NCI-H187 treated with DMSO at 0.1 percent for 48 hours (cell line): ENCODE measurements around the gene ZHX3.

ENCODE experiments used
- DNase-seq: peaks from one replicate; lab custom pipeline; 2025; lab: John Stamatoyannopoulos, UW

Gene ZHX3

GRCh38 chr20:41170386-41171105 lies 147.0 kb downstream of the ZHX3 start:
- no peak for DNase-seq

DNA sequence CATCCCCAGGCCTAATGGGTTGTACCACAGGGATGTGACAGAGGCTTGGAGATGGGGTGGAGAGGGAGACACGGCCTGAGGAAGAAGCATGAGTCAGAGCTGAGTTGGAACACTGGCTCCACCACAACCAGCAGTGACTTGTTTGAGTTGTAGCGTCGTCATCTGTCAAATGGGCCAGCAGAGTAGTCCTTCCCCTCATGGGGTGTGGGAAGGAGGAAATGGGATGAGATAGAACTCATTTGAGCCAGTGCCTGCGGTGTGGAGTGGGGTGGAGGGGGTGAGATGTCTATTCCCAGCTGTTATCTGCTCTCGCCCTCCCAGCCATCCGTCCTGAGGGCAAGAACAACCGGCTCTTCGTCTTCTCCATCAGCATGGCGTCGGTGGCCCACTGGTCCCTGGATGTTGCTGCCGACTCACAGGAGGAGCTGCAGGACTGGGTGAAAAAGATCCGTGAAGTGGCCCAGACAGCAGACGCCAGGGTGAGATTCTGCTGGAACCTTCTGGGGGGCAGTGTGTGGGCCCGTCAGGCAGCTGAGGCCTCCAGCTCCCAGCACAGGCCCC lies 147.7 kb downstream of the ZHX3 start:
- DNase-seq, result no peak

DNA sequence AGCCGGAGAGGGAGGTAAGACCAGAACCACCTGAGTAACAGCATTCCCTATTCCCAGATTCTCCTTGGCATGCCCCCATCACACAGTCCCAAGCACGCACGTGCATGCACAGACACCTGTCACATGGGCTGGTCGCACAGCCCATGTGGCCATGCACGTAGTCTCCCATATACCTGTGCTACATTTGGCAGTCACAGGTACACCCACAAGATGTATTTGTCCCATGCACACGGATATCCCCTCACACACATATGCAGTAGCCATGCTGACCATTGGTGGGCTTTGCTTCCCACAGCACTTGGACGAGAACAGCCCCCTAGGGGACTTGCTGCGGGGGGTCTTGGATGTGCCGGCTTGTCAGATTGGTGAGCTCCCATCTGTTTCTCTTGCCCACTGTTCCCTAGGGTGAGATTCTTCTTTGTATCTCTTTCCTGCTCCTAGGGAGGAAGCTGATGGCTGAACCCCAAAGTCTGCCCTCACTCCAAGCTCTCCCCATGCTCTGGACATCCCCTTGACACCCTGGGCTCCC lies 148.3 kb downstream of the ZHX3 start:
- DNase-seq, result no peak

- DNase-seq, result no peak
These were observed 149.0 kb downstream of the ZHX3 start for GRCh38 chr20:41168281-41169161.

DNA sequence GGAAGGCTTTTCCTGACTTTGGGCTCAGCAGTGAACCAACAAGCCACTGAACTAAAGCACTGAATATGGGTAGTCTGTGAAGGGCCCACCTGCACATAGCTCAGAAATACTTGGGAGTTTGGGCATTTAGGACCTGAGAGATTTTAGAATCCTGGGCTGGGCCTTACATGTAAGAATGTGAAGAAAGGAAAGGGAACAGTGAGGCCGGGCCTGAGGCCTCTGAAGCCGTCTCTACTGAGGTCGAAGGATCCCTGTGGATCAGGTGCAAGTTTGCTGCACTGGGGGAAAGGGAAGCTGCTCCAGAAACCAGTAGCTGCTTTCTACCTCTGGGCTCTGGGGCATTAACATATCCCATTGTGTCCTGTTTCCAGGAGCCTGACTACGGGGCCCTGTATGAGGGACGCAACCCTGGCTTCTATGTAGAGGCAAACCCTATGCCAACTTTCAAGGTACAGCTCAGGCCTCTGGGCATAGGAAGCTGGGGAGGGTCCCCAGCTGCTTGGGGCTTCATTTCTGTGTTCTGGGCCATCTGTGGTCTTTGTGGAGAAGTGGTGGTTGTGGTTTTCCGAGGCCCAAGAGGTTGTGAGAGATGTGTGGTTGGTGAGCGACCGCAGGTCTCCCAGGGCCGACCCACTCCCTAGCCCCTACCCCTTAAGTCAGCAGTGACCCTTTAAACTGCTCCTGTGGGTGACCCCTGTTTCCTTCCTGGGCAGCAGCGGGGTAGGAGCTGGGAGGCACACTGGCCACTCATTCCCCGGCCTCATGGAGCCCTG lies 149.9 kb downstream of the ZHX3 start:
- no peak for DNase-seq

GRCh38 chr20:41167118-41167470 lies 150.4 kb downstream of the ZHX3 start:
- DNase-seq, result no peak

DNA sequence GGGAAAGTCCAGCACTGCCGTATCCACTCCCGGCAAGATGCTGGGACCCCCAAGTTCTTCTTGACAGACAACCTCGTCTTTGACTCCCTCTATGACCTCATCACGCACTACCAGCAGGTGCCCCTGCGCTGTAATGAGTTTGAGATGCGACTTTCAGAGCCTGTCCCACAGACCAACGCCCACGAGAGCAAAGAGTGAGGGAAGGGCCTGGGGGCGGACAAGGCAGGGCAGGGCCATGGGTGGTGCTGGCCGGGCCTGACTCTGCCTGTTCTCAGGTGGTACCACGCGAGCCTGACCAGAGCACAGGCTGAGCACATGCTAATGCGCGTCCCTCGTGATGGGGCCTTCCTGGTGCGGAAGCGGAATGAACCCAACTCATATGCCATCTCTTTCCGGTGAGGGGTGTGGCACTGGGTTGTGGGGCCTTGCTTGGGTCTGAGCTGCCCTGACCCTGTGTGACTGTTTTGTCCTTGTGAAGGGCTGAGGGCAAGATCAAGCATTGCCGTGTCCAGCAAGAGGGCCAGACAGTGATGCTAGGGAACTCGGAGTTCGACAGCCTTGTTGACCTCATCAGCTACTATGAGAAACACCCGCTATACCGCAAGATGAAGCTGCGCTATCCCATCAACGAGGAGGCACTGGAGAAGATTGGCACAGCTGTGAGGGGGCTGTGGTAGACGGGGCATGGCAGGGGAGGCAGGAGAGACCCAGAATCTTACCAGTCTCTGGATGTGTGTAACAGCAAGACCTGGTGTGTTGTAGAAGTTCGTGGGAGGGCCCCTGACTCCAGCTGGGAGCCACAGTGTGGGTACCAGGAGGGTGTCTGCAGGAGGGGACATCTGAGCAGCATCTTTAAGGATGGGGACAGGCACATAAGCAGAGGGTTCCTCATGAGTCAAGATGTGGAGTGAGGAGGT lies 151.1 kb downstream of the ZHX3 start:
- no peak for DNase-seq

DNA sequence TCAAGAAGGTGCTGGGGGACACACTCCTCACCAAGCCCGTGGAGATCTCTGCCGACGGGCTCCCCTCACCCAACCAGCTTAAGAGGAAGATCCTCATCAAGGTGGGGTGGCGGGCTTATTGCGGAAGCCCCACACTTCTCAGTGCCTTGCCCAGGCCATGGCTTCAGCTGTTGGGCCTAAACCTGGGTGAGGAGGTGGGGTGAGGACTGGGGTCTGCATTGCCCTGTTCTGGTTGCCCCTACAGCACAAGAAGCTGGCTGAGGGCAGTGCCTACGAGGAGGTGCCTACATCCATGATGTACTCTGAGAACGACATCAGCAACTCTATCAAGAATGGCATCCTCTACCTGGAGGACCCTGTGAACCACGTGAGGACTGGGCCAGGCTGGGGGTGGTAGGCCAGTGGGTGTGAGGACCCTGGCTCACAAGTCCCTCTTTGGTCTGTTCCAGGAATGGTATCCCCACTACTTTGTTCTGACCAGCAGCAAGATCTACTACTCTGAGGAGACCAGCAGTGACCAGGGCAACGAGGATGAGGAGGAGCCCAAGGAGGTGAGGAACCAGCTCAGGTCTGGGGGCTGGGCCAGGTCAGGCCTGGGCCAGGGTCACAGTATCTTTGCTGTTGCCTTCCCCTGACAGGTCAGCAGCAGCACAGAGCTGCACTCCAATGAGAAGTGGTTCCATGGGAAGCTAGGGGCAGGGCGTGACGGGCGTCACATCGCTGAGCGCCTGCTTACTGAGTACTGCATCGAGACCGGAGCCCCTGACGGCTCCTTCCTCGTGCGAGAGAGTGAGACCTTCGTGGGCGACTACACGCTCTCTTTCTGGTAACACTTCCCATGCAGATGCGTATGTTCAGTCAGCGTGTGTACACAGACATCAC lies 152.3 kb downstream of the ZHX3 start:
- no peak for DNase-seq

- no peak for DNase-seq
These were observed 153.7 kb downstream of the ZHX3 start for GRCh38 chr20:41163821-41164220.

DNA sequence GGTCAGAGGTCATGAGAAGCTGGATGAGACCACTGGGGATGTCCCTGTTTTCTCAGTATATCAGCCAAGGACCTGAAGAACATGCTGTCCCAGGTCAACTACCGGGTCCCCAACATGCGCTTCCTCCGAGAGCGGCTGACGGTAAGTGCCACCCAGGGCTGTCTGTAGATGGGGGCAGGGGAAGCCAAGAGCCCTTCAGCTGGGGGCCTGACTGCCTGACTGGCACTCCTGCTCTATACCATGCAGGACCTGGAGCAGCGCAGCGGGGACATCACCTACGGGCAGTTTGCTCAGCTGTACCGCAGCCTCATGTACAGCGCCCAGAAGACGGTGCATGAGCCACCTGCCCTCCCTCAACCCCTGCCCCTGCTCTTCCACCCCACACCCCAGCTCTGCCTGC lies 155.1 kb downstream of the ZHX3 start:
- DNase-seq, result no peak

DNA sequence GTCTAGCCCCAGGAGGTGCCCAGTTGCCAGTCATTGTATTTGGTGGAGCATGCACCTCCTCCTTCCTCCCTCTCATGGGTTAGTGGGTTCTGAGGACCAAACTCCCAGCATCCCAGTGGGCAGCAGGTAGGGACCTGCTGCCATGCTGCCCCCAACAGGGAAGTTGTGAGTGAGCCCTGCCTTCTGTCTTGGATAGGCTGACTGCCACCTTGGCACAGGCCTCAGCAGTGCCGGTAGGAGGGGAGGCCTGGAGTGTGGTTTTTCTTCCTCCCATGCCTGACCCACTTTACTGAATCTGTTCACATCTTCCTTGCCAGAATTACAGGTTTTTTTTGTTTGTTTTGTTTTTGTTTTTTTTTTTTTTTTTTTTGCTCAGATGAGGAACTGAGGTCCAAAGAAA lies 155.6 kb downstream of the ZHX3 start:
- no peak for DNase-seq

DNA sequence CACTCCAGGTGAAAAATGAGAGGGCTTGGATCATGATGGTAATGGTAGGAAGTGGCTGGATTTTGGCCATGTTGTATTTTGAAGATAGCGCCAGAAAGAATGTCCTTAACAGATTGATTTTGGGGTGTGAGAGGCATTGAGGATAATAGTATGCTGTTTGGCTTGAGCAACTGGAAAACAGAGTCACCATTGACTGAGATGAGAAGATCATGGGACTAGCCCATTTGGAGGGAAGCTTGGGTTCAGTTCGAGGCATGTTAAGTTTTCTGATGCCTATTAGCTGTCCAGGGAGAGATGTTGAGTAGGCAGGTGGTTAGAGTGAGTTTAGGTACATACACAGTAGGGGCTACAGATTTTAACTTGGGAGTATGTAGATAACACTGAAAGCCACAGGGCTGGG lies 156.8 kb downstream of the ZHX3 start:
- no peak for DNase-seq

- DNase-seq, result no peak
These were observed 158.0 kb downstream of the ZHX3 start for GRCh38 chr20:41159547-41159946.

DNA sequence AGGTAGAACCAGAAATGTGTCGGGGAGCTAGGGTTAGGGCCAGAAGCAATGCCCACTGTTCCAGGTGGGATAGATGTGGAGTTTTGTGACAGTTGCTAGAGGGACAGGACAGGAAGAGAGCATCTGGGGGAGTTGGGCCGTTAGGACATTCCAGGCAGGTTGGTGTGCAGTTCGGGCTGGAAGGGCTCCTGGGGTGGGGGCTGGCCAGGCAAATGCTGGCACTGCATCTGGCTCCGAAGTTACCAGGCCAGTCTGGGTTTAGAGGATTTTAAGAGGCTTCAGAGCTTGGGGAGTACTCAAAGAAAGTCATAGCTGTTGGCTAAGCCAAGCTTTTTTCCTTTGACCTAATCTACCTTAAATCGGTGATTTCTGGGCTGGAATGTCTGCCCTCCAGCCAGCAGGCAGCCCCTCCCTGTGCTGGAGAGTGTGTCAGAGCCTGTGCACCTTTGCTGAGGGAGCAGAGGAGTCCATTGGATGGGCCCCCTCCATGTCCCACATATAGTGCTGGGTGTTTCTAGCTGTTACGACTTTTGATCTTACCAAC lies 159.4 kb downstream of the ZHX3 start:
- DNase-seq, result no peak

DNA sequence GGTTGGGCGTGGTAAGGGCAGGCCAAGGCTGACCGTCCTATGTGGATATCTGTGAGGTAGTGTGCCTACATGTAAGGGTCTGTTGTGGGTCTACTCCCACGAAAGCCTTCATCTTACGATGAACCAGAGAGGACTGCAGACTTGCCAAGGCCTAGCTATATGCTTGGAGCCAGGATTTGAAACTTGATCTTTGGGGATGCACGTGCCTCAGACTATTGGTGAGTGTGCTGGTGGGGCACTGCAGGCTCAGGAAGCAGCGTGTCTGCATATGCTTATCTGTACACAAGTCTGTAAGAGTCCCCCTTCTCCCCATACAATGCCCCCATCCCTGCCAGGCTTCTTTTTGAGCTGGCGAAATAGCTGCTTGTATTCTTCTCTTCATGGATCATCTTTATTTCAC lies 162.3 kb downstream of the ZHX3 start:
- DNase-seq, result no peak

- no peak for DNase-seq
These were observed 162.9 kb downstream of the ZHX3 start for GRCh38 chr20:41154436-41155176.

- DNase-seq, result no peak
These were observed 165.3 kb downstream of the ZHX3 start for GRCh38 chr20:41152108-41152757.

DNA sequence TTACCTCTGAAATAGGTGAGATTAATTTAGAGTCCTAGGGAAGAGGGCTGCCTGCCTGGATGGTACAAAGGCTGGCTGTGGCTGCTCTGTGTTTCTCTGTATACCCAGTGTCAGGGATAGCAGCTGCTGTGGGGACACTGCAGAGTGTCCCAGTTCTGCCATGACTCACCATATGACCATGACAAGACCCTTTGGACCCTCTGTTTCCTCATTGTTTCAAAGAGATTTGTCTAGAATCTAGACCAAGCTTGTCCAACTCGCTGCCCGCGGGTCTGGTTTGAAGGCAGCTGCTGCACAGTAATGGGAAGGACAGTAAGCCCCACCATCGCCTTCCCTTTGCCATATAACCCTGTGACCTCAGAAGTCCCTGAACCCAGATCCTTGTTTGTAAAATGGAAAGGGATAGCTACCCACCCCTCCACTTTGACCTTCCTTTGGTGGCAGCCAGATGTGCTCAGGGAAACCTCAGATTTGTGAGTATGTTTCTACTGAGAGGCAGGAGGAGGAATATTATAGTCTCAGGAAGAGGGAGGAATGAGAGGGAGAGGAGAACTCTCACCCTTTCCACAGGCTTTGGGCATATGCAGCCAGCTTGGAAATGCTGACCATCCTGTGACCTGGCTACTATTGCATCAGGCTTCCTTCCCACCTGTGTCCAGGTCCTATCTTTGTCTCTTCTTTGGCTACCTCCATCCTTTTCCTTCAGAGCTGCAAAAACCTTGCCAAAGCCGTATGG lies 166.2 kb downstream of the ZHX3 start:
- no peak for DNase-seq
